Panc1 (cell line): ENCODE data around the gene FAM83G. TPM values are rescaled to one million over a fixed set of nuclear protein-coding genes. Genes with fewer than 3 reads are reported as not detected.

Experiments used
- ATAC-seq: fragments of 200-7000 bp; cut with Tn5 transposase; 2 replicates; pipeline ENCODE4 v1.9.1; 2020; ENCODE audit warnings: mild to moderate bottlenecking, moderate library complexity
- BruUV-seq: library from RNA; stranded (reverse); fragments of 400-500 nt; replicated peaks from 2 replicates; lab custom pipeline; 2021; lab: Mats Ljungman, UMichigan
- CTCF ChIA-PET: fragments of 300-600 bp; sonication (Branson Sonifier 250); formaldehyde crosslinking; loops from one replicate; lab custom pipeline; 2022; ENCODE audit warnings: antibody characterized with exemption; lab: Charles Lee
- POLR2A ChIA-PET: fragments of 300-600 bp; sonication (Branson Sonifier 250); formaldehyde crosslinking; loops from one replicate; lab custom pipeline; 2022; ENCODE audit warnings: antibody characterized with exemption; lab: Charles Lee
- DNase-seq: peaks from one replicate; pipeline ENCODE4 v3.0.0-alpha.2; 2010; ENCODE audit warnings: low read depth, low spot score
- H3K27ac ChIP-seq: 2 replicates; pipeline ENCODE4 v1.5.1; 2011; ENCODE audit warnings: mild to moderate bottlenecking, low read length, inconsistent platforms
- H3K27me3 ChIP-seq: fragments of 200-500 bp; sonication (Bioruptor generic); 2 replicates; pipeline ENCODE4 v1.6.0; 2014; ENCODE audit warnings: low read length, inconsistent platforms; ENCODE audit not compliant: control insufficient read depth, insufficient read depth
- H3K36me3 ChIP-seq: fragments of 200-500 bp; sonication (Bioruptor generic); 2 replicates; pipeline ENCODE4 v1.5.1; 2014; ENCODE audit warnings: inconsistent platforms, mild to moderate bottlenecking, low read length, moderate library complexity; ENCODE audit not compliant: control insufficient read depth, insufficient read depth
- H3K4me1 ChIP-seq: 2 replicates; pipeline ENCODE4 v1.5.1; 2011; ENCODE audit warnings: inconsistent platforms, mild to moderate bottlenecking, low read length, moderate library complexity; ENCODE audit not compliant: control insufficient read depth, insufficient read depth
- H3K4me3 ChIP-seq, 2 experiments: 2 replicates each; pipeline ENCODE4 v1.5.1; 2011 to 2012; ENCODE audit warnings: low read depth in 2 of 2, low read length in 2 of 2, mild to moderate bottlenecking in 2 of 2, inconsistent platforms in 1 of 2, moderate library complexity in 1 of 2
- H3K9me3 ChIP-seq: fragments of 200-500 bp; sonication (Bioruptor generic); 2 replicates; pipeline ENCODE4 v1.5.1; 2014; ENCODE audit warnings: low read depth, mild to moderate bottlenecking, inconsistent platforms, low read length, moderate library complexity; ENCODE audit not compliant: control insufficient read depth, insufficient read depth
- POLR2AphosphoS5 ChIP-seq: IDR thresholded peaks from 2 replicates; pipeline ENCODE4 v1.6.1; 2012; ENCODE audit warnings: mild to moderate bottlenecking, low read depth, low read length, moderate library complexity
- REST ChIP-seq, 2 experiments: IDR thresholded peaks; 2 replicates each; pipeline ENCODE4 v1.6.1; 2011 to 2012; ENCODE audit warnings: low read depth in 2 of 2, control low read depth in 1 of 2, low read length in 1 of 2, mild to moderate bottlenecking in 1 of 2, moderate library complexity in 1 of 2; ENCODE audit not compliant: insufficient read depth in 1 of 2
- SIN3A ChIP-seq: IDR thresholded peaks from 2 replicates; pipeline ENCODE4 v1.6.1; 2012; ENCODE audit warnings: low read depth, mild to moderate bottlenecking, low read length, moderate library complexity, borderline replicate concordance; ENCODE audit not compliant: insufficient read depth
- TCF7L2 ChIP-seq: IDR thresholded peaks from 2 replicates; pipeline ENCODE4 v1.6.1; 2011; ENCODE audit warnings: mild to moderate bottlenecking, low read depth, low read length, inconsistent platforms
- in situ Hi-C: cut with HindIII; loops from 2 replicates; pipeline ENCODE4 v1.10.0; 2016; ENCODE audit warnings: low sequenced_read_pairs, low pct_unique_long_range_greater_than_20kb
- intact Hi-C: fragments of 100-400 bp; cut with micrococcal nuclease; formaldehyde crosslinking; loops from one replicate; pipeline ENCODE4 v1.10.0; 2022; ENCODE audit not compliant: unreplicated experiment
- total RNA-seq: library from RNA; stranded (reverse); gene quantifications from one replicate; pipeline ENCODE4 v1.2.1, GENCODE V29; 2021; ENCODE audit not compliant: unreplicated experiment
- TF ChIP-seq, protein P1 (sequence below): fragments of 450-650 bp; IDR thresholded peaks from 2 replicates; pipeline ENCODE4 v1.5.1; 2017; ENCODE audit warnings: mild to moderate bottlenecking

Gene FAM83G
- total RNA-seq, 1 experiment from 2014 or later = 17.3 TPM

DNA sequence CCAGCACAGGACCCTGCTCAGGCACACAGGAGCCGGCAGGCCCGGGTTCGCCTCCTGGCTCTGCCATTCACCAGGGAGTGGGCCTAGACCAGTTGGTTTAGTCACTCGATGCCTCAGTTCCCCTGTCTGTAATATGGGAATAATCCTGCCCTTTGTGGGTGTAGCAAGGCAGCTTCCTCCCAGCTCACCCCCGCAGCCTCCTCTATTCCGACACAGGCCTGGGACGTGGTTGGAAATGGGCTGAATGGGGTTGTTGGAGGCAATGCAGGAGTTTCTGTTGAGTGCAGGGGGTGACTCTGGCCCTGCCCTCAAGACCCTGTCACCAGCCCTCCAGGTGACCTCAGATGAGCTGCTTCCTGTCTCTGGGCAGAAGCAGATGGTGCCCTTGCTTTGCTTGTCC lies 32.8 kb downstream of the FAM83G start:
- no peak for DNase-seq
- Histone ChIP-seq H3K27ac (no peak overlapping the region), H3K9me3 (no peaks in the 10 kb centered on the region), H3K27me3 (no peaks in the 10 kb centered on the region), H3K36me3 (no peaks in the 10 kb centered on the region), H3K4me3 (no peak overlapping the region), H3K4me1 (peaks cover 4% of the 10 kb centered on the region; the same call in 1 of the 2 replicates)
- no peak for TF ChIP-seq REST (IDR thresholded peaks at IDR 0.05; ENCODE audit: insufficient read depth in 1 of 2, low read depth in 2 of 2, low read length in 1 of 2)
- TF ChIP-seq SIN3A = no peak
- no peak for TF ChIP-seq POLR2AphosphoS5
- no peak for TF ChIP-seq TCF7L2
- TF ChIP-seq, protein P1, sequence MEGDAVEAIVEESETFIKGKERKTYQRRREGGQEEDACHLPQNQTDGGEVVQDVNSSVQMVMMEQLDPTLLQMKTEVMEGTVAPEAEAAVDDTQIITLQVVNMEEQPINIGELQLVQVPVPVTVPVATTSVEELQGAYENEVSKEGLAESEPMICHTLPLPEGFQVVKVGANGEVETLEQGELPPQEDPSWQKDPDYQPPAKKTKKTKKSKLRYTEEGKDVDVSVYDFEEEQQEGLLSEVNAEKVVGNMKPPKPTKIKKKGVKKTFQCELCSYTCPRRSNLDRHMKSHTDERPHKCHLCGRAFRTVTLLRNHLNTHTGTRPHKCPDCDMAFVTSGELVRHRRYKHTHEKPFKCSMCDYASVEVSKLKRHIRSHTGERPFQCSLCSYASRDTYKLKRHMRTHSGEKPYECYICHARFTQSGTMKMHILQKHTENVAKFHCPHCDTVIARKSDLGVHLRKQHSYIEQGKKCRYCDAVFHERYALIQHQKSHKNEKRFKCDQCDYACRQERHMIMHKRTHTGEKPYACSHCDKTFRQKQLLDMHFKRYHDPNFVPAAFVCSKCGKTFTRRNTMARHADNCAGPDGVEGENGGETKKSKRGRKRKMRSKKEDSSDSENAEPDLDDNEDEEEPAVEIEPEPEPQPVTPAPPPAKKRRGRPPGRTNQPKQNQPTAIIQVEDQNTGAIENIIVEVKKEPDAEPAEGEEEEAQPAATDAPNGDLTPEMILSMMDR = no peak
- BruUV-seq = no TSS peak
- ChIA-PET CTCF (no interaction called here), POLR2A (interaction anchor here (0.6 kb wide), 1 partner anchor 709 kb away, joined by 3 read pairs; no protein-coding TSS in a partner anchor)
- no peak for ATAC-seq
- in situ Hi-C loops = no loop called here
- intact Hi-C loops = no loop called here

GRCh38 chr17:18970582-18971480 lies 33.7 kb downstream of the FAM83G start:
- intact Hi-C loops (no loop called here), in situ Hi-C loops (no loop called here)
- POLR2A ChIA-PET = interaction anchor here (0.7 kb wide), 1 partner anchor 1069 kb away, joined by 3 read pairs; no protein-coding TSS in a partner anchor
- Histone ChIP-seq H3K27ac (no peak overlapping the region), H3K27me3 (no peaks in the 10 kb centered on the region), H3K36me3 (no peaks in the 10 kb centered on the region), H3K4me3 (no peak overlapping the region), H3K4me1 (peaks cover 4% of the 10 kb centered on the region; the same call in 1 of the 2 replicates), H3K9me3 (no peaks in the 10 kb centered on the region)
- ATAC-seq (no peak), DNase-seq (no peak)
- CTCF ChIA-PET = no interaction called here
- TF ChIP-seq, protein P1 = no peak
- TF ChIP-seq SIN3A (no peak), POLR2AphosphoS5 (no peak), REST (IDR thresholded peaks at IDR 0.05; ENCODE audit: insufficient read depth in 1 of 2, low read depth in 2 of 2, low read length in 1 of 2) (no peak), TCF7L2 (no peak)
- BruUV-seq = no TSS peak
